Hindlimb muscle (tissue), 1 donor: ENCODE data around the gene ADSL. TPM values are rescaled to one million over a fixed set of nuclear protein-coding genes. Genes with fewer than 3 reads are reported as not detected.

Experiments used
- DNase-seq: peaks from one replicate; pipeline ENCODE4 v3.0.0-alpha.2; 2013
- polyA plus RNA-seq: library from polyadenylated mRNA; unstranded; fragments of 120-200 nt; gene quantifications from one replicate; pipeline ENCODE4 v1.2.1, GENCODE V29; 2013; ENCODE audit not compliant: insufficient read length

ADSL gene
- polyA plus RNA-seq, 1 donor = 208 TPM

- no peak for DNase-seq
Observed at GRCh38 chr22:40406063-40406890, 60.0 kb downstream of the ADSL start.

- no peak for DNase-seq
Observed at GRCh38 chr22:40407021-40407761, 60.9 kb downstream of the ADSL start.

- DNase-seq = no peak
Observed at GRCh38 chr22:40407831-40408717, 61.8 kb downstream of the ADSL start.

GRCh38 chr22:40408718-40409612, 62.7 kb downstream of the ADSL start:
- no peak for DNase-seq

- DNase-seq = no peak
Observed at GRCh38 chr22:40409613-40410113, 63.4 kb downstream of the ADSL start.

GRCh38 chr22:40410272-40410671, 64.0 kb downstream of the ADSL start:
- no peak for DNase-seq

- no peak for DNase-seq
Observed at GRCh38 chr22:40410731-40411505, 64.6 kb downstream of the ADSL start.

GRCh38 chr22:40411506-40411861, 65.2 kb downstream of the ADSL start:
- DNase-seq = no peak

GRCh38 chr22:40412441-40412840, 66.1 kb downstream of the ADSL start:
- DNase-seq = no peak

- DNase-seq = no peak
Observed at GRCh38 chr22:40413873-40414272, 67.6 kb downstream of the ADSL start.

GRCh38 chr22:40414311-40414710, 68.0 kb downstream of the ADSL start:
- DNase-seq = no peak

- no peak for DNase-seq
Observed at GRCh38 chr22:40414838-40415505, 68.7 kb downstream of the ADSL start.

- no peak for DNase-seq
Observed at GRCh38 chr22:40415531-40416266, 69.4 kb downstream of the ADSL start.

- no peak for DNase-seq
Observed at GRCh38 chr22:40416267-40416570, 69.9 kb downstream of the ADSL start.

- no peak for DNase-seq
Observed at GRCh38 chr22:40416636-40417035, 70.3 kb downstream of the ADSL start.

GRCh38 chr22:40417041-40417440, 70.7 kb downstream of the ADSL start:
- DNase-seq = no peak

GRCh38 chr22:40417881-40418280, 71.6 kb downstream of the ADSL start:
- no peak for DNase-seq

- DNase-seq = peak; percentile 57
Observed at GRCh38 chr22:40418366-40419201, 72.3 kb downstream of the ADSL start.

GRCh38 chr22:40419718-40420117, 73.4 kb downstream of the ADSL start:
- DNase-seq = no peak
